Stimulated activated CD8-positive, alpha-beta memory T cell treated with anti-CD3 and anti-CD28 coated beads, Interleukin-15, amount 100 ng/mL, for 24 hours (primary cell): ENCODE measurements around the gene NKAIN2.
"Not testable (repeated sequence)": the region's sequence is repeated elsewhere in the genome, so short reads cannot be mapped to it uniquely, and the experiment has no call there.

ENCODE experiments used
- DNase-seq: peaks from one replicate; pipeline ENCODE4 v3.0.0-alpha.2; 2020; ENCODE audit warnings: low read depth

NKAIN2 gene

DNA sequence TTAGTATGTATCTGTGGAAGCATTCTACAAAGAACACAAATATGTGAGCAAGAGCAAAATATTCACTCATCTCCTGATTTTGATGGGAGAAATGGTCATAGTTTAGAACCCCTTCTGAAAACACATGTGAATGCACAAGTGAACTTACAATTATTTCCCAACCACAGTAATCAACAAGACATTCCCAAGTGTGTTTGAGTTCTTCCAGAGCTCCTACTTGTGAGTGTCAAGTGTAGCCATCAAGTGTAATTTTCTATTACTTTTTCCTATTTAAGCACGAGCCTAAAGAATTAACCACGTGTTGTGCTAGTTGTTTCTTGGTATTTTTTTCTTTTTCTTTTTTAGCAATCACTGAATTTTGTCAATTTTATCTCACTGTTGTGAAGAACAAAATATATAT, 402.3 kb downstream of the NKAIN2 start:
- no peak for DNase-seq

DNA sequence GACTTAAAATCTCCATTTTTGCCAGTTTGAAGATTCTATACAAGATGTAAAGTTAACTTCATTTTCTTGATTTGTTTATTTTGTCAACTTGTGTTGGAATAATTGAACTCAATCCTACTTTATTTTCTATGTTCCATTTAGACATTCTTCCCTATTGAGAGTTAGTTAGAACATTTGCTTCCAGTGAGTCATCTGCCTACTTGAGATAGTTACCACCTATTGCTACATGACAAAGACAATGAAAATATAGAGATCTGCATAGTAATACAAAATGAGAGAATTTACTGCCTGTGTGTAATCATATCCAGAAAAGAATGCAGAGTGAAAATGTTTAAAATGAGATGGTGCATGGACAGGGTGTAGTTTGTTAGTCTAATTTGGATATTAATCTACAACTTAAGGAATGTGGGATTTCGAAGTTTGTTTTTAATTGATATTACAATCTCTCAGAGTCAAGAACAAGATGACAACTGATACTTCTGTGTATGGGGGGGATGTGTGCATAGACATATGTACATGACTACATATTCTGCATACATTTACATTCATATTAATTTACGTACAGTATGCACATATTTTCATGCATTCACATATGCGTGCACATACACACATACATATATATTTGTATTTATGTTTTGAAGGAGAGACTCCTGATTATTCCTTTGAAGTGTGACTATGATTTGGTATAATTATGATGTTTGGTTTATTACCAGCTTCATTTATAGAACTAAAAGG, 420.1 kb downstream of the NKAIN2 start:
- no peak for DNase-seq

DNA sequence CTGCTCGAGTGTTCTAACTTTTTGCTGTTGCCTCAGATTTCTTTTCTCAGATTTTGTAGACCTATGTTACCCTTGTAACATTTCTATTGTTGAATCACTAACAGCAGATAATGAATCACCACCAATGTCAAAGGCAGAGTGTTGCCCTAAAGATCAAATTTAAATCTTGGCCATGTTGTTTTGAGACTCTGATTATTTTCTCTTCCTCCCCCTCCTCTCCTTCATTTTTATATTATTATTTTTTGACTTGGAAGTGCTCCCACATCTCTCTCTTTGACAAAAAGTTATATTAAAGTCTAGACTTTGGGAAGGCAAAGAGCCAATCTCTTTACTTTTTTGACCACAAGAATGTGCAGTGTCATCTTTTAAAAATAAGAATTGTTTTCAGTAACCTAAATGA, 422.7 kb downstream of the NKAIN2 start:
- no peak for DNase-seq

DNA sequence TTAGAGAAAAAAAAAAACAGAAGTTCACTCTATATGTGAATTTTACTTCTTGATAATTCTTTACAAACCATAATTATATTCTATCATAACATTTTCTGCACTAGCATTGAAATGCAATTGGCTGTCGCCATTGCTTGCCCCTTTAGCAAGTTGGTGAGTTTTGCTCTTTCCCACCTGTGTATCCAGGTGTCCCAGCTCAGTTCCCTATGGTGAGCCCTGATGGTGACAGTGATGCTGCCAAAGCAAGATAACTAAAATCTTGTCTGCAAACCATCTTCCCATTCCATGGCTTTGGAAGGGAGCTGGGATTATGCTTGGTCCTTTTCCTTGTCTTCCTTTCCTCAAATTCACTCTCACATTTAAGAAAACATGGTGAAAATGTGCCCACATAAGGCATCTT, 429.6 kb downstream of the NKAIN2 start:
- DNase-seq, result no peak

DNA sequence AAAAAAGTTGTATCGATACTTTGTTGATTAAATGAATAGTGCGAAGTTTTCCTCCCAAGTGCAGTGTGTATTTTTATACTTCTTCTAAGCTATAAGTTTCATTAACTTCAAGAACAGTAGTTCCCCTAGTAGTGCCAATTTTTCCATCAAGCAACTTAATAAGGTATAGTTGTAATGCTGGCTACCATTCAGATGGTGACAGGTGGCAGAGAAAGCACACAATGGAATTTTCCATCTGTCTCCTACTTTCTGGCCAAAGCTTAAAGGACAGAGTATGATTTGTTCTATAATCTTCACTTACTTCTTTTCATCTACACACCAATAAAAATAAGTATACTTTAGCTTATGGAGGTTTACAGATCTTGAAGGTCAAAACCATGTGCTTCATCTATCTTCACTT, 431.1 kb downstream of the NKAIN2 start:
- DNase-seq, result no peak

DNA sequence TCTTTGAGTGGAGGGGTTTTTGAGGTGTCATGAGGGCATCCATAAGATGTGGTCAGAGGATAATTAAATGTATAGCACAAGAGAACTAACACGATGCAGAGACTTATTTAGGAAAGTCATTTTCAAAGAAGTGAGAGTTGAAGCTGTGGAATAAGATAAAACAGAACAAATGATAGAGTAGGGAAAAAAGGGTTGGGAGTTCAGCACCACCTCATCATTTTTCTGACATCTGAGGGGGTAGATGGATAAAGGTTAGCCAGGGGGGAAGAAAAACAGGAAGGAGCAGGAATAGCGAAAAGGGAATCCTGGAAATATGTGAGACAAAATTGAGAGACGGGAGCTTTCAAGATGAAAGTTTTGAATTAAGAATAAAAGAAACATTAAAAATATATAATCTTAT, 434.2 kb downstream of the NKAIN2 start:
- DNase-seq, result no peak

DNA sequence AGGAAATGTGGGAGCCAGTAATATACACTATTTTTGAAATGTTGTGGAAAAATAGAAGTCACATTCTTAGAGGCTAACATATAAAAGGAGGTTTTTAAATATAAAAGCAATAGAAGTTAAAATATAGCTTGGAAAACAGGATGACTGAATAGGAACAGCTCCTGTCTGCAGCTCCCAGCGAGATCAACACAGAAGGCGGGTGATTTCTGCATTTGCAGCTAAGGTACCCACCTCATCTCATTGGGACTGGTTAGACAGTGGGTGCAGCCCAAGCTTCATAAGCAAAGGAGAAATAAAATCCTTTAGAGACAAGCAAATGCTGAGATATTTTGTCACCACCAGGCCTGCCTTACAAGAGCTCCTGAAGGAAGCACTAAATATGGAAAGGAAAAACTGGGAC, 434.7 kb downstream of the NKAIN2 start:
- DNase-seq, result not testable (repeated sequence)

DNA sequence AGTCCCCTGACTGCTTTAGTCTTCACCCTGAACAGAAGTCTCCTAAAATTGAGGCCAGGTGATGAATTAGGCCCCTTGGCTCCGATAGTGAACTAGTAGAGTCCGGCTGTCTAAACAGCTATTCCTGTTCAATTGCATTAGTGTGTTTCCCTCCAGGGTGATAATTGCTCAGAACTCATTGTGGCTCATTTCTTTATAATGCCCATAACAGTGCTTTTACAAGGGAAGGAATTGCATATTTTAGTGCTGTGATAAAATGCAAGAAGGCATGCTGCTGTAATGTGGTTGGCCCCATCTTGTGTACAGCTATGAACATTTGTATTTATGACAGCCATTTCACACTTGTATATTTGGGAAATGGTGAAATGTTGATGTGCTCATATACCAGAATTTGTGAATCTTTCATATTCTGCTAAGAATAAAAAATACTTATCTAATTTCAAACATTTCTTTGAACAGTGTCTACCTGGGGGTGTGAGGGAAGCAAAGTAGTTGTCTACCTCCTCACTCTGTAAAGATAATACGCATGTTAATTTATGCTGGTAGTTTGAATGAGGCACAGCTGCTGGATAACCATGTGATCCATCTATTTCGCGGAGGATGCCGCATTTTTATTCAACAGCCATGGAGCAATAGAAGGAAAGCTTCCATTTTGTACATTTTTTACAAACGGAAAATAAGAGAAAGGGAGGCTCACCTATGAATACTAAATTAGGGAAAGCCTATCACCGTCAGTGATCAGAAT, 451.4 kb downstream of the NKAIN2 start:
- no peak for DNase-seq

DNA sequence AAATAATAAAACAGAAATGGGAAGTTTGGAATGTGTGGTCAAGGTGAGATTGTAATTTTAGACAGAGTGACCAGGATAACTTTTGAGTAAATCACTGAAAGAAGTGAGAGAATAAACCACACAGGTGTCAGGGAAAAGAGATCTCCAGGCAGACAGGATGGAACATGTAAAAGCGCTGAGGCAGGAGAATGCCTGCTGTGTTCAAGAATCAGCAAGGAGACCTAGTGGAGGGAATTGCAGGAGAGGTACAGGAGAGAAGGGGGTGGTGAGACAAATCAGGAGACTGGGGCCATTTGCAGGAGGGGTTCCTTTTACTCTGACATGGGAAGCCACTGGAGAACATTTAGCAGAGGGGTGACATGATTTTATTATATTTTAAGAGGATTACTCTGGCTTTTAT, 456.7 kb downstream of the NKAIN2 start:
- DNase-seq, result no peak

DNA sequence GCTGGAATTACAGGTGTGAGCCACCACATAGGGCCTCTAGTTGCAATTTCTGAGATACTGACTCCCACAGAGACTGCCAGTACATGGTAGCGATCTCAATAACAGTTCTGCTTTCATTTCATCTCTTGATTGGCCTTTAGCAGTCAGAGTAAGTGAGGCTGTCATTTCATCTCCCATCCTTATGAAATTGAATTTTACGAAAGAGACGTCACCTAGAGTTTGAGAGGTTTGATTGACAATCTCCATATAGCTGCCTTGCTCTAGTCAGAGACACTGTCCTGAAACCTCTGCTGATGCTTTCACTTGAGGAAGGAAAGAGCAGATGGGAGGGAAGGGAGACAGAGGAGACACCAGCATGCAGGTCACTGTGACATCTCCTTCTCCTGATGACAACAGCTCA, 466.1 kb downstream of the NKAIN2 start:
- DNase-seq, result no peak

DNA sequence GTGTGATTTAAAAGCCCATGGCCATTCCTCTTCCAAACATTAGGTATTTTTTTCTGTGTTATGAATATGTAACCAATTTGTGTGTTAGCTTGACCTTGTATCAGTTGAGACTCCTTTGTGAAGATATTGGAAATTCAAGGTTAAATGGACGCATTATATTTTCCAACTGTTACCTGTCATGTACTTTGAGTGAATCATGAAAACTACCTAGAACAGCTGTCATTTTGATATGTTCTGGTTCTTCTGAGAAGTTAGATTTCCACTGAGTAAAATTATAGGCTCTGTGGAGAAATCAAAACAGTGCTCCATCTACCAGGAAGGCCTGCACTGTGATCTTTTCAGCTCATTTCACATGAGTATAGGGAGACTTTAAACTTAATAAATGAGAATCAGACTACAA, 470.0 kb downstream of the NKAIN2 start:
- no peak for DNase-seq

DNA sequence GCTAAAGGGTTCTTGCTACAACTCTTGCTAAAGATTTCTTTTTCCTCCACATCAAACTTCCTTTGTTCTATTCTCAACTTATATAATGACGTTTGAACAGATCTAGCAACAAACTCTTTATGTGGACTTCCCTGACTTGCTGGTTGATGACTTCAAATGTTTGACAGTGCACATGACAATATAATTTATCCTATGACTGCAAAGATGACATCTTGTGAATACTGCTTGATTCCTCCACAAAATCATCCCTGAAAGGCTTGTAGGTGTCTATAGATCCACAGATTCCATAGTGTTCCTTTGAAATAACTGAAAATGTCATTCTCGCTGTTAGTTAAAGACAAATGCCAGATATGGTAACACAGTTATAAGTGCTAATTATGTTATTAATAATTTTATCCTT, 478.9 kb downstream of the NKAIN2 start:
- no peak for DNase-seq

DNA sequence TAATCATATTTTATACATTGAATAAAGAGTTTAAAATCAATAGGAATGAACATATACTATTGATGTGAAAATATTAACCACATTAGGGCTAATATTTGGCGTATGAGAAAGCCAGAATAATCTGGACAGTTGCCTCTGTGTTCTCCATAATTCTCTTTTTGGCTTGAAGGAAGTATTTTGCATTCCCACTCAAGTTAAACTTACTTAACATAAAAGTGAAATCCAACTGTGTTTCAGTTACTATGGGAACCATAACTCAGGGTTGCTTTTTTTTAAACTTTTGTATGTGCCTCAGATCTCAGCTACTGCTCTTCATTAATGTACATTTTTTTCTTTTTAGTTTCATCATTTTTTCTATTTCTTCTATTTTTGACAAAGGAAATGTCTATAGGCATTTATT, 479.8 kb downstream of the NKAIN2 start:
- DNase-seq, result no peak

DNA sequence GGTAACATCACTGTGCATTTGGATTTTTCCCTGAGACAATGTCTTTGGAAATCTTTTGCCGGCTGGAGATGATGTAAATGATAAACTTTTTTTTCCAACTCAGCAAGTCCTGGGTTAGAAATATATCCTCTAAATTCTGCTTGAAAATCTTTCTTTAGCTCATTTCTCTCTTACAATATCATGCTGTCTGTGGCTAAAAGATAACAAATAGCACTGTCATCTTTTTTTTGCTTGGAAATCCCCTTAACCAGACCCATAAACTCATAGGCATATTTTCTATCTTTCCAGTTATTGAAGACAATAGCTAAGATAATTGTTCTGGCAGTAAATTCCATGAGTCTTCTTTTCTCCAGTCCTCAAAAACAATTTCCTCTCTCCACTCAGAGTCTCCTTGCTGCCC, 481.5 kb downstream of the NKAIN2 start:
- no peak for DNase-seq

DNA sequence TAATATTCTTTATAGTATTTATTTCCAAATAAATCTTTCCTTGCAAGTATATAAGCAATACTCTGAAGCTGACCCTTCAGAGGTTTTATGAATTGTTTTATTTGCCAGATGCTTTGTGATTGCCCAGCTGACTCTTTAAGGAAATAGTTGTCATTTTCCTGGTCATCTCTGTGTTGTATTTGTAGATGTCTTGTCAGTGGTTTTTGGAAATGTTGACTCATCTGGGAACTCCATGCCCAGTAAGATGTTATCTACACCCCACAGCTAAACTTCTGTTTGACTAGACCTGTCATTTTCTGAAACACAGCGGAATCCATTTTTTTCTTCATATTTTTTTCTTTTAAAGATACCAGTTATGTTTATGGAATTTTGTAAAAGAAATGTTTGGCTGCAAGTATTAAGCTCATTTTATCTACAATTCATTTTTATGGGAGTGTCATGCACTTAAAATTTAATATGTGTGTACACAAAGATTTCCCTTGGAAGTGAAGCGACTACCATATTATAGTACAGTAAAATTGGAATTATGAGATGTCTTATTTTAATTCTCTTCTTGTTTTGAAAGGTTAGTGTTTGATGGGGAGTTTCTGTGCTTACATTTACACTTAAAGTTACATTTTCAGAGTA, 491.0 kb downstream of the NKAIN2 start:
- DNase-seq, result no peak

DNA sequence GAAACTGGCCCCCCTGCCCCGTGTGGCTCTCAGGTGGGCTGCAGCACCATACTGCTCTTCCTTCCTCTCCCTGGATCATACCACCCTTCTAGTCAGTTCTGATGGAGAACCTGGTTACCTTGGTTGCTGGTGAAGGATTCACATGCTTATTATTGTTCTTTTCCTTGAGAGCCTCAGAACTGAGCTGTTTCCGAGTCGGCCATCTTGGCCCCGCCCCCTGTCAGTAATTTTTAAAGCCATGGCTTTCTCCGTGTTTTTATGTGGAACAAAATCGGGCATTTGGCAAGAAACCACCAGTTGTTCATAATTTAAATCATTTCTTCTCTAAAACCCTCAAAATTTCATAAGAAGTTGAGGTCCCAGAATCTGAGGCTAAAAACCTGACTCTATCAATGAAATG, 493.8 kb downstream of the NKAIN2 start:
- DNase-seq, result no peak

DNA sequence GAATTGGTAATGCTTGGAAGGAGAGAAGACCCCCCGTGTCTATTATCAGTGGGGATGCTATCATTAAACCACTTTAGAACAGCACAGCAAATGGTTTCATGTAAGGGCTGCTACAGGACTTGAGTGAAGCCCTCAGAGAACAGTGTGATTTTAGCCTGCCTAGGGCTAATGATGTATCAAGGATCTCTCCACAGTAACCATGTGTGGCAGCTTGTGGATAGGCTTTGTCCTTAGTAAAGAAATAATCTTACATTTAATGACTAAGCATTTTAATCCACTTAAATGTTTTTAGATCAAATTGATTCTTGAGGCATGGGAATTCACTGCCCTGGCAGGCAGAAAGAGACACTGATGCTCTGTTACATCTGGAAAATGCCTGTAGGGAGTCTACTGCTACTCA, 495.1 kb downstream of the NKAIN2 start:
- DNase-seq, result no peak

DNA sequence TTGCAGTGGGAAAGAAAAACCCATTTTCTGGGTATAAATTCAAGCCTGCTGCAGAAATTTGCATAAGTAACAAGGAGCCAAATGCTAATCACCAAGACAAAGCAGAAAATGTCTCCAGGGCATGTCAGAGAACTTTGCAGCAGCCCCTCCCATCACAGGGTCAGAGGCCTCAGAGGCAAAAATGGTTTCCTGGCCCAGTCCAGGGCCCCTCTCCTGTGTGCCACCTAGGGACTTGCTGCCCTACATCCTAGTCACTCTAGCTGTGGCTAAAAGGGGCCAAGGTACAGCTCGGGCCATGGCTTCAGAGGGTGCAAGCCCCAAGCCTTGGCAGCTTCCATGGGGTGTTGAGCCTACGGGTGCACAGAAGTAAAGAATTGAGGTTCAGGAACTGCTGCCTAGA, 497.2 kb downstream of the NKAIN2 start:
- DNase-seq, result not testable (repeated sequence)

DNA sequence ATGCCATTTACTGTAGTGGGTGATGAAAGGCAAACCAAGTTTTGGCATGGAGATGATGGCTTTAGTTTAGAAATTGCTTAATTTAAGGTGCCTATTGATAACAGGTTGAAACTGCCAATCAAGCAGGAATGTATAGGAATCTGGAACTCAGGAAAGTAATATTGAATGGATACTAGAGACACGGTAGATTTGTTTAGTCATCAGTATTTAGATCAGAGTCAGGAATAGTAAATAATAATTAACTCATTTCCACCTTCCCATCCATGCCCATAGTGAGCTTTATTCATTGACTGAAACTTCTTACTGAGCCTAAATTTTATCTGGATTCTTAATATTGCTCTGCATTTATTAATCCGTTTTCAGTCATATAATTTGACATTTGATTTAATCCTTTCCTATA, 500.3 kb downstream of the NKAIN2 start:
- DNase-seq, result no peak

DNA sequence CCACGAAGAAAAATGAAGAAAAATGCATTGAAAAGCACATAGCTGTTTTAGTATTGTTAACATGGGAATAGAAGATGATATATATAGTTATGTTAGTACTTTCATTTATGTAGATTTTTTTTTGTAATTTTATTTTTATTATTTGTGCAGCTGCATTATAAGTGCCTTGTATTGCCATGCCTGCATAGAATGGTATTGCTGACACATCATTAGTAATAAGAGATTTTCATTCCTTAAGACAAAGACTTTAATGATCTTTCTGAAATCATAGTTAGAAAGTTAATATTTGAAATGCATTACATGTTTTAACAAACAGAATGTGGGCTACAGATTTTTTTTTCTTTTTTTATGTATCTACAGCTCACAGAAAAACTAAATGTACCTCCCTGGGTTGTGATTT, 506.5 kb downstream of the NKAIN2 start:
- no peak for DNase-seq

DNA sequence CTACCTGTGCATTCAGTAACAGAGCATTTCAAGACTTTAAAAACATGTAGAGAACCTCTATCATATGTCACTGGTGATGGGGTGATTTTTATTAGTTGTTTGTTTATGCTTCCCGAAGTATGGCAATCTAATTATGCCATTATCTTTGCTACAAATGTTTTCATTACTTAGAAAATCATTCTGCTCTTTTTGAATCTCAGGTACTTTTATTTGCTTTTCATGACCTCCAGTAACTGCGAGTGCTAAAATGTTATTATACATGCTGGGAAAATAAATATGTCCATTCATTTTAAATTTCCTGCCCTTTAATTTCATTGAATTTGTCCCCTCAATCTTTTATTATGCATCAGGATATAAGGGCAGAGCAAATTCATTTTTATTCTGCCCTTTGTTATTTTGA, 515.7 kb downstream of the NKAIN2 start:
- no peak for DNase-seq

DNA sequence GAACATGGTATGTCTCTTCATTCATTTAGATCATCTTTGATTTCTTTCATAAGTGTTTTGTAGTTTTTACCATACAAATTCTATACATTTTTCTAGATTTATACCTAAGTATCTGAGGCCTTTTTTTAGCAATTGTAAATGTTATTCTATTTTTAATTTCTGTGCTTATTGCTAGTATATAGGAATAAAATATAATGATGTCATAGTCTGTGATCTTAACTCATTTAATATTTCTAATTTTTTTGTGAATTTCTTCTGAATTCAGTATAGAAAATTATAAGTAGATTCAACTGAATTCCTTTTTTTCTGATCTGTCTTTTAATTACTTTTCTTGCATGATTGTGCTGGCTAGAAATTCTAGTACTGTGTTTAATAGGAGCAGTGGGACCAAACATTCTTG, 520.6 kb downstream of the NKAIN2 start:
- no peak for DNase-seq

DNA sequence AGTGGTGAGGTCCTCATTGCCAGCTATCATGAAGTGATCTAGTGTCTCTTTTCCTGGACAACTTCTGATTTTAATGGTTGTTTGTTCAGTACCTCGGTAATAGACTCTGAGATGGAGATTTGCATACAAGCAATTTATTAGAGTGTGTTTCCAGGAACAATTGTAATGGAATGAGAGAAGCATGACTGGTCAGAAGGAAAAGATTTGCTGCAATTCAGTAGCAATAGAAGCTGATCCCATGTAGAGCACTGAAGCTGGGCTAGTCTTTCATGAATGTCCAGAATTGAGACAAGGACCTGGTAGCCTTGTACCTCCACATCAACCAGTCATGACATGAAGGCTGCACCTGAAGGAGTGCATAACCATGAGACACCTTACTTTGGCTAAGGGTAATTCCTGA, 526.5 kb downstream of the NKAIN2 start:
- no peak for DNase-seq

DNA sequence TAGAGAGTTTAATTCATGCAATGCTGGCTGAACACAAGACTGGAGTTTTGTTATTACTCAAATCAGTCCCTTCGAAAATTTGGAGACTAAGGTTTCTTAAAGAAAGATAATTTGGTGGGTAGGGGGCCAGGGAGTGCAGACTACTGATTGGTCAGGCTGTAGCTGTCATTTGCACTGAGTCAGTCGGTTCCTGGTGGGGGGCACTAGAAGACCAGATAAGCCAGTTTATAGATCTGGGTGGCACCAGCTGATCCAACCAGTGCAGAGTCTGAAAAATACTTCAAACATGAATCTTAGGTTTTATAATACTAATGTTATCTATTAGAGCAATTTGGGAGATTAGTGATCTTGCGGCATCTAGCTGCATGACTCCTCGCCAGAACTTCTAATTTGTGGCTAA, 530.7 kb downstream of the NKAIN2 start:
- DNase-seq, result no peak
